Fibroblast of upper back skin (primary cell): ENCODE measurements around the gene CHSY1.

Experiments
- DNase-seq: peaks from one replicate; pipeline ENCODE4 v3.0.0-alpha.2; 2013

Gene CHSY1

GRCh38 chr15:101168898-101169494 is 82.9 kb downstream of the CHSY1 start:
- no peak for DNase-seq

DNA sequence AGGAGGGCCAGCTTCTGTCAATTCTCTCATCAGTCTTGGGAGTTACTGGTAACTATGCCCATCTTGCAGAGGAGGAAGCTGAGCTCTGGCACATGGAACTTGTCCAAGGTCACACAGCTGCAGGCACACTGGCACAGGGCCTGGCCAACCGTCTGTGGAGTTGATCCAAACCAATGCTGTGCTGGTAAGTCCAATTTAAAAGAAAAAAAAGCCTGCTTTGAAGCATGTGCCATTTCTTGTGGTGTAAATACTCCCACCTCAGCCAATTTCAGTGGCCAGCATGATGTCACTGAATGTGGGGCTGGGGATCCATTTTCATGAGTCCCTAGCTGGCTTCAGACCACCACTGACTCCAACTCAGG is 83.4 kb downstream of the CHSY1 start:
- DNase-seq, result no peak

- DNase-seq, result peak; percentile 60
Measured at GRCh38 chr15:101167753-101168462, 83.9 kb downstream of the CHSY1 start.

DNA sequence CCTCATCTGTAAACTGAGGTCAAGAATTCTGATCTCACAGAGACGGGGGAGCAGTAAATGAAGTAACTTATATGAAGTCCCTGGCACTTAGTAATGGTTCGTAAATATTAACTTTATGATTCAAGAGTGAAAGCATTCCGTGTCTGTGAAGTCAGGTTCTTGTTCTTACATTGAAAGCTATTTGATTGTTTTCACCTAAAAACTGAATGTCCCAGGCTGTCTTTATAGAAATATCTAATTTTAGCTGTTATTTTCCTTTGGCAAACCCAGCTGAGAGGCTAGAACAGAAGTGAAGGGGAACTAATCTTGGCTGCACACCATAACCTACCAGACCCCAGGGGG is 84.5 kb downstream of the CHSY1 start:
- DNase-seq, result no peak

DNA sequence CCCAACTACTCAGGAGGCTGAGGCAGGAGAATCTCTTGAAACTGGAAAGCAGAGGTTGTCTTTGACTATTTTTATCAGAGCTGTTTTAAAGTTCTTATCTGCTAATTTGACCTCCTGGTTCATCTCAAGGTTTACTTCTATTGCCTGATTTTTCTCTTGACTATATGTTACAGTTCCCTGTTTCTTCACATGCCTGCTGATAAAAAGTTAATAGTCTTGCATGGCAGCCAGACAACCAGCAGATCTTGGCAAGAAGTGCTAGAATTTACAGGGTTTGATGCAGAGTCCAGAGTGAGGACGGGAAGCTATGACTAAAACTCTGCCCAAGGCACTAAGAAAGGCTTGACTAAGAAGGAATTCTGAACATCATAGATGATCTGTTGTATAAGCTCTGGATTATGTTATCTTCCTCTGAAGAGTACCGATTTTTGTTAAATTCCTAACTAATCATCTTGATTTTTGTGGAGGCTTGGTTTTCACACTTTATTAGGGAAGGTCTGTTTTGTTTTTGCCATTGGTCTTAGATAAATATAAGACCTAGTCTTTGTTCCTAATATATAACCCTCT is 85.9 kb downstream of the CHSY1 start:
- no peak for DNase-seq

DNA sequence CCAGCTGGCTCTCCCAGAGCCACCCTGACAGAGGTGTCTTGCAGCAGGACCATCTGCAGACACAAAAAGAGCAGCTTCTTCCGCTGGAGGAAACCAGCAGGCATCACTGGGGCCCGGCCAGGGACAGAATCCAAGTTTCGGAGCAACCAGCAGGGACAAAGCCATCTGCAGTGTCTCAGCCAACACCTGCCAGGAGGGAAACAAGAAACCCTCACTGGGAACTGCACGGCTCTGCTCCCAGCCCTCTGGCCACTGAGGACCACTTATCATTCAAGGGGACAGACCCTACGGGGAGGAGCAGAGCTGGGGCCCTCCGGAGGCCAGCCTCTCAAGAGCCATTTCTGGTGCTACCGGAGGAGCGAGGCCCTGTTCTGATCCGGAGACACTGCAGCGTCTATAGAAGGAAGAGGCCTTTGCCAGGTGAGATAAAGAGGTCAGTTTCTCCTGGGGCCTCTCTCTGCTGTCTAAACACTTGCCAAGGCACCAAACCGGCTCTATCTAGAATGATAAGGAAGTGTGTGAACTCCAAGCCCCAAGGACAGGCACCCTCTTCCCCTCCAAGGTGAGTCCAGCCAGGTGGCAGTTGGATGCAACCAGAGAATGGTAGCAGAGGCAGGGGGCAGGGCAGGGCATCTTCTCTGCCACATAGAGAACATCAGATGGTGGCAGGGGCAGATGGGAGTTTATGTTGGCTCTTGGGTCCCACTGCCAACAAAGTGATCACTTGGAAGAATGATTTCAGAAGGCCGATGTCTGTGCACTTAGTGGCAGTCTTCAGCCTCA is 89.0 kb downstream of the CHSY1 start:
- no peak for DNase-seq

- no peak for DNase-seq
Measured at GRCh38 chr15:101161656-101162055, 90.2 kb downstream of the CHSY1 start.

- no peak for DNase-seq
Measured at GRCh38 chr15:101159936-101160815, 91.7 kb downstream of the CHSY1 start.

DNA sequence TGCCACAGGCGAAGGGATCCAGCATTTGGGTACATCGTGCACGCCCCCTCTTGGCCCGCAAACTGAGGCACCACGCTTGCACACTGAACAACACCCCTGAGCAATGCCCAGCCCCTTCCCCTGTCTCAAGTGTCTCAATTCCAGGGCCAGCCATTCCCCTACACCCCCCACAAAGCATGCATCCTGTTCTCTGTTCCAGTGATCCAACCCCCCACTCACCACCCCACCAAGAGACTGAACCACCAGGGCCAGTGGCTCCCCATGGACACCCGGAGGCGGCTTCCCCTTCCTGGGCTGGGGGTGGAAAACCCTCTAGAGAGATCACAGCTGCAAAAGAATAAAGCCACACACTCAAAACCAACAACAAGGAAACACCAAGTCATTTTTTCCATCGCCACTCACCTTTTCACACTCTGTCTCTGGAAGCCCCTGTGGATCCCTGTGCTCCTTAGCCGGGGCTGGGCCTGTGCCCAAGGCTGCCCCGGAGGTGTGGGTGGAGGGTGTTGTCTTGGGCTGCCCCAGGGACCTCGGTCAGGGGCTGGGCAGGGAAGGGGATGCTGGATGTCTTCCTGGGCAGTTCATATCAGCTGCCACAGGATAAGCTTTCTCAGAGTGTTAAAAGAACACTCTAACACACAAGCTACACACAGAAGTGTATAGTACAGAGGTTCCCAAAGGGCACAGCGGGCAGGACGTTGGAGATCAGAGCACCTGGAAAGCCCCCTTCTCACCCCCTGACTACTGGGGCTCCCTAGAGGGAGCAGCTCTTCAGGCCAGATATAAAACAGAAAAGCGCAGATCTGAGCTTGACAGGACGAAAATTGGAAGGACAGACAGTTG is 92.5 kb downstream of the CHSY1 start:
- DNase-seq, result no peak

DNA sequence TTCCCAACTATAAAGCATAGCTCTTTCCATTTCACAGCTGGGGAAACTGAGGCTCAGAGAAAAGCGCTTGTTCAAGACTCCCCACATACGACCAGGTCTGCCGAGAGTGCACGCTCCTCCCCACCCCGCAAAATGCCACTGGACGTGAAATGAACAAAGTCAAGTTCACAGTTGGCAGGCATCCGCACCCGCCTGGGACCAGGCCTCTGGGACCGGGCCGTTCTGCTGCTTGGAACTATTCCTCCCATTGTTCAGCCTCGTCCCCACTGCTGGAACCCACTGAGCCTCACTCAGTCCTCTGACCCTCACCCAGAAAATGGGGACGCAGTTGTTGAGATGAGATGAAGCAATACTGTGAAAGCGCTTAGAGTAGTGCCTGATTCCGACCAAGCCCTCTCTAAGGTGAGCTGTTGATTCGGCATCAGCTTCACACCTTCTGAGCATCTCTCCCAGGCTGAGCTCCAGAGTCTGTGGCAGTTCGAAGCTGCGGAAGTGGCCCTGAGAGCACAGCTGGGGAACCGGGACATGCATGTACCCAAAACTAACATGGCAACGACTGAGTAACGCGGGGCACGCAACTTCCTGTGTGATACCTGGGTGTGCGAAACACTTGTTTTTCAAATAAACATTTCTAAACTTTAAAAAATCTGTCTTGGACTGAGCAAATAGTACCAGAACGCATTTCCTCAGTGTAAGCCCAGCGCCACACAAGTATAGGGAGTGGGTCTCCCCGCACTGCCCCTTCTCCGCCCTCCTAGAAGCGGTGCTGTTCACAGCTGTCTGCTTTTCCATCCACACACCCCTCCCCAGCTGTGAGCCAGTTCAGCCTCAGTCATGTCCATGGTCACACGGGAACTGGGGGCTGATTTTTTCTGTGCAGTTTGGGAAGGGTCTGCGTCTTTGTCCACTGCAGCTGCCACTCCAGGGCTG is 93.4 kb downstream of the CHSY1 start:
- DNase-seq, result no peak

GRCh38 chr15:101157721-101158120 is 94.1 kb downstream of the CHSY1 start:
- no peak for DNase-seq

DNA sequence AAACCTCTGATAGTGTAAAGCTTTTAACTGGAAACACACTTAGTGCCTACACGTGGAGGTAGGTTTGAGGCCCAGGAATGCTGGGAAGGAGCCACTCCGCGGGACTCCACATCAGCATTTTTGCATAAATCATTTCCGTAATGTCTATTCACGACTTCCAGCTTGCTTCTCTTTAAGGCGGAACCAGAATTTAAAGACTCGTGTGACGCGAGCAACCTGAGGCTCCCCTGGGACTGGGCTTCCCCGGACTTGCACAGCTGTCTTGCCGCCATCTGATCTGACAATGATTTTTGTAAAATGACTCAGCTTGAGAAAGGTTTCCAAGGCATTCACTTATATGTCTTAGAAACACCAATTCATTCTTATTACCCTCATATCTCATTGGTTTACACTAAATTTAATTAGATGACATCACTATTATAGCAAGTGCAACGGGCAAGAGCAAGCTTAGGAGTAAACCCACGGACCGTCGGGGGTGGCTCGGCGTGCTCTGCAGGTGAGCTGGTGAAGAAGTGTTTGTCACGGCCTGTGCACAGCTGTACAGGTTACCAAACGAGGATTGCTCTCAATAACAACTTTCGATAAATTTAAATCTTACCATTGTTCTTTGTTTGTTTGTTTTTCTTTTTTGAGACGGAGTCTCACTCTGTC is 95.2 kb downstream of the CHSY1 start:
- peak; percentile 89 for DNase-seq

DNA sequence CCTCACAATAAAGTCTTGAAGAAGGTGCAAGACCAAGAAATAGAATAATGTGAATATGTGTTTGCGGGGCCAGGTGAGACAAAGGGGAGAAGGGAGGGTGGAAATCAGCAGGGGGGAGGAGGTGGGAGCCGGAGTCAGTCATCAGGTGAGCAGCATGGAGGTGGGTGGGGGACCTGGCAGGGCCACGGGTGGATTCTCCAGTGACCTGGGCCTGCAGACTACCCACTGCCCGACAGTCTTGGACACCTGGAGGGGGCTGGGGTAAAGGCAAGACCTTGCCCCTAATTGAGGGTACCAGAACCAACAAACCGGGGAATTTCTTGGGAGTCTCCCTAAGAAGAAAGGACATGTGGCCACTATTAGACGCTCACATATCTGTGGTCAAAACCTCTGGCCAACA is 95.8 kb downstream of the CHSY1 start:
- no peak for DNase-seq

GRCh38 chr15:101153801-101154656 is 97.8 kb downstream of the CHSY1 start:
- no peak for DNase-seq

GRCh38 chr15:101152914-101153313 is 98.9 kb downstream of the CHSY1 start:
- DNase-seq, result no peak

DNA sequence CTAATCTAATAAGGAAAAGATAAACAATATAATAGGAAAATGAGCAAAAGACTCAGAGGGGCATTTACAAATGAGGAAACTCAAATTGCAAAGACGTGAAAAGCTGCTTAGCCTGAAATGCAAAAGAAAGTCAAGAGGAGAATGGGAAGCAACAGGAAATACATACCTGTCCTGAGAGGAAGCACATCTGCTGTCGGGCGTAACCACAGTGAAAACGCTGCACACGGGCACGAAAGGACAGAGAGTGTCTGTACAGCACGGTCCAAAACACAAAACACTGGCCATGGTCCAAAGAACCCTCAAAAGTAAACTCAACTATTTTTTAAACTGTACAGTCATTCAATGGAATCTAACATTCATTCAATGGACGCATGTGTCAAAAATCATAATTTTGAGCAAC is 100.6 kb downstream of the CHSY1 start:
- no peak for DNase-seq

GRCh38 chr15:101150723-101151040 is 101.2 kb downstream of the CHSY1 start:
- no peak for DNase-seq

GRCh38 chr15:101149864-101150722 is 101.8 kb downstream of the CHSY1 start:
- no peak for DNase-seq
